Smooth muscle cell (in vitro differentiated cells): ENCODE results near the gene UGCG. TPM values are rescaled to one million over a fixed set of nuclear protein-coding genes. Genes with fewer than 3 reads are reported as not detected.

Source experiments
- DNase-seq: peaks from one replicate; lab custom pipeline; 2025; ENCODE audit not compliant: unreplicated experiment; lab: John Stamatoyannopoulos, UW
- H2AFZ ChIP-seq: fragments of 200-600 bp; sonication (generic); 2 replicates; pipeline ENCODE4 v1.6.0; 2016; ENCODE audit warnings: antibody characterized with exemption, low read depth, mild to moderate bottlenecking
- H3F3A ChIP-seq: fragments of 200-600 bp; sonication (generic); 2 replicates; pipeline ENCODE4 v1.6.0; 2017; ENCODE audit warnings: antibody characterized with exemption, low read depth
- H3K27ac ChIP-seq: fragments of 200-600 bp; sonication (generic); 2 replicates; pipeline ENCODE4 v1.5.1; 2016; ENCODE audit warnings: low read depth, mild to moderate bottlenecking
- H3K27me3 ChIP-seq: fragments of 200-600 bp; sonication (generic); 2 replicates; pipeline ENCODE4 v1.6.1; 2016; ENCODE audit warnings: low read depth, mild to moderate bottlenecking
- H3K36me3 ChIP-seq: fragments of 200-600 bp; sonication (generic); 2 replicates; pipeline ENCODE4 v1.5.1; 2016; ENCODE audit warnings: low read depth
- H3K4me1 ChIP-seq: fragments of 200-600 bp; sonication (generic); 2 replicates; pipeline ENCODE4 v1.5.1; 2016; ENCODE audit warnings: low read depth
- H3K4me2 ChIP-seq: fragments of 200-600 bp; sonication (generic); 2 replicates; pipeline ENCODE4 v1.6.0; 2016; ENCODE audit warnings: mild to moderate bottlenecking
- H3K4me3 ChIP-seq: fragments of 200-600 bp; sonication (generic); 2 replicates; pipeline ENCODE4 v1.5.1; 2016; ENCODE audit warnings: mild to moderate bottlenecking
- H3K79me2 ChIP-seq: fragments of 200-600 bp; sonication (generic); 2 replicates; pipeline ENCODE4 v1.6.0; 2016; ENCODE audit warnings: low read depth, mild to moderate bottlenecking
- H3K9ac ChIP-seq: fragments of 200-600 bp; sonication (generic); 2 replicates; pipeline ENCODE4 v1.6.0; 2016; ENCODE audit warnings: low read depth
- H3K9me3 ChIP-seq: fragments of 200-600 bp; sonication (generic); replicated peaks from 2 replicates; pipeline ENCODE4 v1.5.1; 2016; ENCODE audit warnings: low read depth
- H4K20me1 ChIP-seq: fragments of 200-600 bp; sonication (generic); 2 replicates; pipeline ENCODE4 v1.6.0; 2016; ENCODE audit warnings: low read depth
- WGBS: methylation state at CpG from one replicate; pipeline ENCODE4 v1.1.7; 2016; ENCODE audit warnings: low lambda C conversion rate; 5-methylcytosine and 5-hydroxymethylcytosine counted together
- polyA plus RNA-seq: library from polyadenylated mRNA; unstranded; fragments of >200 nt; fragmentation: Nextera tagmentation; extraction: Ambion mirVana; gene quantifications from 2 replicates; pipeline ENCODE4 v1.2.1, GENCODE V29; 2016
- total RNA-seq: library from RNA; depleted of rRNA; stranded (reverse); fragments of >200 nt; gene quantifications from 2 replicates; pipeline ENCODE4 v1.2.3, GENCODE V29; 2014
- TF ChIP-seq, protein P1 (sequence below): fragments of 200-600 bp; sonication (generic); IDR thresholded peaks from 2 replicates; pipeline ENCODE4 v1.5.1; 2017; ENCODE audit warnings: borderline replicate concordance, mild to moderate bottlenecking, antibody characterized with exemption; ENCODE audit not compliant: insufficient read depth, poor library complexity, severe bottlenecking

Gene UGCG
- total and polyA plus RNA-seq, 2 experiments from 2014 or later: 21.3 to 34.0 TPM

DNA sequence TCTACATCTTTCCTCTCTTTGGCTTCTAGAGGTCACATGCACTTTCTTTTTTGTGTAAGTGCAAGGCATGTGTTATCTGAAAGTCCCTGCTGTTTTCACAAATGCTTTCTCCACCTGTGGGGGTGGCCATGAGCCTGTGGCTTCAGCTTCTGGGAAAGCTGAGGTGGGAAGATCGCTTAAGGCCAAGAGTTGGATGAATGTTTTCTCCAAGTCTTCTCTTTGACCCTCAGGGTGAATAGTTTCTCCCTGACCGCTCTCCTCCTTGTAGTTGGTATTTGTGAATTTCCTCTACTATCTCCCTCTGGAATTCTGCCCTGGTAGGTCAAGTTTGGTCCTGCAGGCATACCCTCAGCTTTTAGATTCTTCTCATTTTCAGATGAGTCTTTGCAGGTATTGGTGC lies 74.2 kb downstream of the UGCG start:
- H3K27ac ChIP-seq: no peak overlapping the region
- no peaks in the 10 kb centered on the region for H3K9me3 ChIP-seq
- no peak overlapping the region for H3K9ac ChIP-seq
- WGBS: 89% methylated on average over 2 of the region's 2 CpGs
- no peaks in the 10 kb centered on the region for H3K27me3 ChIP-seq
- H3K4me1 ChIP-seq: peaks cover 5% of the 10 kb centered on the region
- H3K4me3 ChIP-seq: no peak overlapping the region
- TF ChIP-seq, protein P1, sequence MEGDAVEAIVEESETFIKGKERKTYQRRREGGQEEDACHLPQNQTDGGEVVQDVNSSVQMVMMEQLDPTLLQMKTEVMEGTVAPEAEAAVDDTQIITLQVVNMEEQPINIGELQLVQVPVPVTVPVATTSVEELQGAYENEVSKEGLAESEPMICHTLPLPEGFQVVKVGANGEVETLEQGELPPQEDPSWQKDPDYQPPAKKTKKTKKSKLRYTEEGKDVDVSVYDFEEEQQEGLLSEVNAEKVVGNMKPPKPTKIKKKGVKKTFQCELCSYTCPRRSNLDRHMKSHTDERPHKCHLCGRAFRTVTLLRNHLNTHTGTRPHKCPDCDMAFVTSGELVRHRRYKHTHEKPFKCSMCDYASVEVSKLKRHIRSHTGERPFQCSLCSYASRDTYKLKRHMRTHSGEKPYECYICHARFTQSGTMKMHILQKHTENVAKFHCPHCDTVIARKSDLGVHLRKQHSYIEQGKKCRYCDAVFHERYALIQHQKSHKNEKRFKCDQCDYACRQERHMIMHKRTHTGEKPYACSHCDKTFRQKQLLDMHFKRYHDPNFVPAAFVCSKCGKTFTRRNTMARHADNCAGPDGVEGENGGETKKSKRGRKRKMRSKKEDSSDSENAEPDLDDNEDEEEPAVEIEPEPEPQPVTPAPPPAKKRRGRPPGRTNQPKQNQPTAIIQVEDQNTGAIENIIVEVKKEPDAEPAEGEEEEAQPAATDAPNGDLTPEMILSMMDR: no peak
- H3K36me3 ChIP-seq: no peaks in the 10 kb centered on the region
- no peaks in the 10 kb centered on the region for H3F3A ChIP-seq
- DNase-seq: no peak
- H3K4me2 ChIP-seq: no peak overlapping the region
- no peaks in the 10 kb centered on the region for H4K20me1 ChIP-seq
- H3K79me2 ChIP-seq: no peaks in the 10 kb centered on the region
- H2AFZ ChIP-seq: no peak overlapping the region

DNA sequence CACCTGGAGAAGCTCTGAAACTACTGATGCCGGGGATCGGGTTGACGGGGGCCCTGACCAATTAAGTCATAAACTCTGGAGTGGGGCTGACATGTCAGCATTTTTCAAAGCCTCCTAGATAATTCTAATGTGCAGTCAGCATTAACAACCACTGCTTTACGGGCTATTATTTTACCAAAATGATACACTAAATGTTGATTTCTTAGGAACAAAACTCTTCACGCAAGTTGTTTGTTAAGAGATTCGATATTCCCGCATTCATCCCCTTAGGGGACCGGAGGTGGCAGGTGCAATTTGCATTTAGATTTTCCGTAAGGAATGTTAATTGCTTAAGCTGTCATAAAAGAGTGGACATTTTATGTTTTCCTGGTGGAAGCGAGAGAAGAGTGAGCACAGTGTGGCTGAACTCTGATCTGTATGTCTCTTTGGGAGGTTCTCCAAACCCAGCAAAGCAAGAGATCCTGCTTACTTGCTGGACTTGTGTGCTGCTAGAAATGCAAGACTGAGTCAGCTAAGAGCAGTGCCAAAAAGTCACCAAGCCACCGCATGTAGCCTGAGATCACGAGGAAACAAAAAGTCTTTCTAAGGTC lies 77.6 kb downstream of the UGCG start:
- Histone ChIP-seq H3K27ac (no peak overlapping the region), H3F3A (no peaks in the 10 kb centered on the region), H3K27me3 (peaks cover 6% of the 10 kb centered on the region), H3K4me3 (no peak overlapping the region), H3K36me3 (no peaks in the 10 kb centered on the region), H3K79me2 (no peaks in the 10 kb centered on the region), H3K9me3 (no peaks in the 10 kb centered on the region), H3K4me2 (no peak overlapping the region), H2AFZ (no peak overlapping the region), H3K9ac (no peak overlapping the region), H3K4me1 (peaks cover 5% of the 10 kb centered on the region), H4K20me1 (no peaks in the 10 kb centered on the region)
- TF ChIP-seq, protein P1: no peak
- WGBS: 53% methylated on average over 12 of the region's 12 CpGs
- no peak for DNase-seq

DNA sequence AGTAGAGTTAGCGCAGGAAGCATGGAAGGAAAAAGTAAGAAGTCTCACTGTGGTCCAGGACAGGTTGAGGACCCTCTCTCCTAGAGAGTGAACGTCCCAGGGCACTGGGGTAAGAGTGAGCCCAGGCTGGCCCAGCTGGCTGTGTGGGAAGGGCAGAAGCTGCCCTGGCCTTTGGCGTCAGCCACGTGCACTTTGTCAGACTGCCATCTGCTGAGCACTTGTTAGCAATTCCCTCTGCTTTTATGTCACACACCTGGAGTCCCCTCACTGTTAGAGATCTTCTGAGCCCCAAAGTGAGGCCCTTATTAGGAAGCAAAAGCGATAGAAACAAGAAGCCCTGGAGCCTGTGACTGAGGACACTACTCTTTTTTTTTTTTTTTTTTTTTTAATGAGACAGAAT lies 79.1 kb downstream of the UGCG start:
- Histone ChIP-seq H3K79me2 (no peaks in the 10 kb centered on the region), H3K4me1 (no peaks in the 10 kb centered on the region), H3K27me3 (peaks cover 6% of the 10 kb centered on the region), H3K9me3 (no peaks in the 10 kb centered on the region), H3K36me3 (no peaks in the 10 kb centered on the region), H2AFZ (no peak overlapping the region), H3K27ac (no peak overlapping the region), H3K4me2 (no peak overlapping the region), H4K20me1 (no peaks in the 10 kb centered on the region), H3F3A (no peaks in the 10 kb centered on the region), H3K9ac (no peak overlapping the region), H3K4me3 (no peak overlapping the region)
- DNase-seq: no peak
- WGBS: 68% methylated on average over 5 of the region's 5 CpGs
- TF ChIP-seq, protein P1: no peak

DNA sequence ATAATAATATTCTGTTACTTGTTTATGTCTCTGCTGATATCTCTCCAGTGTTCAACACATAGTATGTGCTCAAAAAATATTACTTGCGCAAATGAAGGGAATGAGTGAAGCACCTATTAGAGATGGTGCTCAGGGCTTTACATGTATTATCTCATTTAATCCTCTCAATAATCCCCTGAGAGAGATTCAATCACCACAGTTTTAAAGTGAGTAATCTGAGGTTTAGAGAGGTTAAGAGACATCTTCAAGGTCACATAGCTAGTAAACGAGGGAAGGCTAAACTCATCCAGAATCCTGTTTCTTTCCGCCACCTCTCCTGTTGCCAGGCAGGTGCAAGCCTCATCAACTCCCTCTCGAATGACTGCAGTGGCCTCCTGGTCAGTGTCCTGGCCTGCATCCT lies 82.0 kb downstream of the UGCG start:
- Histone ChIP-seq H4K20me1 (no peaks in the 10 kb centered on the region), H3K36me3 (no peaks in the 10 kb centered on the region), H2AFZ (no peak overlapping the region), H3K4me2 (no peak overlapping the region), H3K79me2 (no peaks in the 10 kb centered on the region), H3K9me3 (no peaks in the 10 kb centered on the region), H3K27ac (no peak overlapping the region), H3K9ac (no peak overlapping the region), H3K4me1 (no peaks in the 10 kb centered on the region), H3F3A (no peaks in the 10 kb centered on the region), H3K27me3 (peaks cover 6% of the 10 kb centered on the region), H3K4me3 (no peak overlapping the region)
- 48% methylated on average over 4 of the region's 4 CpGs for WGBS
- DNase-seq: no peak
- TF ChIP-seq, protein P1: no peak
